Neural crest cell (in vitro differentiated cells): ENCODE measurements around the gene PSENEN. TPM values are rescaled to one million over a fixed set of nuclear protein-coding genes. Genes with fewer than 3 reads are reported as not detected.
"Not testable (repeated sequence)": the region's sequence is repeated elsewhere in the genome, so short reads cannot be mapped to it uniquely, and the experiment has no call there.

Source experiments
- DNase-seq: peaks from one replicate; pipeline ENCODE4 v3.0.0; 2021; ENCODE audit warnings: low read depth, mixed read lengths, low spot score
- H3K27ac Mint-ChIP-seq: one replicate; pipeline ENCODE4 v1.8.0; 2021; ENCODE audit warnings: mild to moderate bottlenecking, mixed read lengths; ENCODE audit not compliant: unreplicated experiment
- H3K27me3 Mint-ChIP-seq: 2 replicates; pipeline ENCODE4 v1.8.0; 2021; ENCODE audit warnings: low read depth, mild to moderate bottlenecking, mixed read lengths
- H3K36me3 Mint-ChIP-seq: 2 replicates; pipeline ENCODE4 v1.8.0; 2021; ENCODE audit warnings: low read depth, mild to moderate bottlenecking, mixed read lengths
- H3K4me1 Mint-ChIP-seq: 2 replicates; pipeline ENCODE4 v1.8.0; 2021; ENCODE audit warnings: mixed read lengths
- H3K4me3 Mint-ChIP-seq: one replicate; pipeline ENCODE4 v1.8.0; 2021; ENCODE audit warnings: mild to moderate bottlenecking, mixed read lengths
- H3K9me3 Mint-ChIP-seq: 2 replicates; pipeline ENCODE4 v1.8.0; 2021; ENCODE audit warnings: mixed read lengths
- CTCF ChIP-seq: fragments of 200-600 bp; sonication (generic); conservative IDR thresholded peaks from 2 replicates; pipeline ENCODE4 v1.5.0; 2021; ENCODE audit warnings: antibody characterized with exemption, mild to moderate bottlenecking
- total RNA-seq: library from RNA; stranded (reverse); gene quantifications from 2 replicates; pipeline ENCODE4 v1.2.1, GENCODE V29; 2021

The PSENEN gene
- total RNA-seq, 1 donor from 2014 or later: 67.3 TPM

DNA sequence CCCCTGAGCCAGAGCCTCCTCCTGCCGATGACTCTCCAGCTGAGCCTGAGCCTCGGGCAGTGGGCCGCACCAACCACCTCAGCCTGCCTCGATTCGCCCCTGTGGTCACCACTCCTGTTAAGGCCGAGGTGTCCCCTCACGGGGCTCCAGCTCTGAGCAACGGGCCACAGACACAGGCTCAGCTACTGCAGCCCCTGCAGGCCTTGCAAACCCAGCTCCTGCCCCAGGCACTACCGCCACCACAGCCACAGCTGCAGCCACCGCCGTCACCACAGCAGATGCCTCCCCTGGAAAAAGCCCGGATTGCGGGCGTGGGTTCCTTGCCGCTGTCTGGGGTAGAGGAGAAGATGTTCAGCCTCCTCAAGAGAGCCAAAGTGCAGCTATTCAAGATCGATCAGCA, 24.1 kb upstream of the PSENEN start:
- DNase-seq: no peak
- Mint-ChIP-seq H3K36me3 (peaks cover 2% of the 10 kb centered on the region), H3K27me3 (no peaks in the 10 kb centered on the region), H3K27ac (no peak overlapping the region), H3K9me3 (no peaks in the 10 kb centered on the region), H3K4me1 (peaks cover 20% of the 10 kb centered on the region), H3K4me3 (no peak overlapping the region)
- no peak for TF ChIP-seq CTCF

DNA sequence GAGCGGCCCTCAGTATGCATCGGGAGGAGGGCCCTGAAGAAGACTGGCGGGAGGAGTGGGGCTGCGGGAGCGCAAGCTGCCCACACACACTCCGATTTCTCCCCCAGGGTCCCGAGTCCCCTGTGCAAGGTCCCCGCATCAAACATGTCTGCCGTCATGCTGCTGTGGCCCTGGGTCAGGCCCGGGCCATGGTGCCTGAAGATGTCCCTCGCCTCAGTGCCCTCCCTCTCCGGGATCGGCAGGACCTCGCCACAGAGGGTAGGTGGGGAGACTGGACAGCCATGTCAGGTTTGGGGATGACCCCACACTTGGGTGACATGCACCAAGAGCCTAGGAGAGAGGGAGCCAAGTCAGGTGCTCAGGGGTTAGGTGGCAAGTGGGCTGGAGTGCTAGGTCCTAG, 23.0 kb upstream of the PSENEN start:
- Mint-ChIP-seq H3K36me3 (peaks cover 5% of the 10 kb centered on the region), H3K27me3 (no peaks in the 10 kb centered on the region), H3K9me3 (no peaks in the 10 kb centered on the region), H3K4me3 (peak overlapping the region; percentile 49), H3K4me1 (peaks cover 14% of the 10 kb centered on the region), H3K27ac (no peak overlapping the region)
- TF ChIP-seq CTCF: no peak
- no peak for DNase-seq

- H3K4me1 Mint-ChIP-seq: peaks cover 14% of the 10 kb centered on the region
- no peaks in the 10 kb centered on the region for H3K9me3 Mint-ChIP-seq
- peaks cover 5% of the 10 kb centered on the region for H3K36me3 Mint-ChIP-seq
- H3K27me3 Mint-ChIP-seq: no peaks in the 10 kb centered on the region
- no peak overlapping the region for H3K4me3 Mint-ChIP-seq
- no peak for TF ChIP-seq CTCF
- DNase-seq: no peak
- H3K27ac Mint-ChIP-seq: no peak overlapping the region
Observed at GRCh38 chr19:35722897-35723296, 22.6 kb upstream of the PSENEN start.

DNA sequence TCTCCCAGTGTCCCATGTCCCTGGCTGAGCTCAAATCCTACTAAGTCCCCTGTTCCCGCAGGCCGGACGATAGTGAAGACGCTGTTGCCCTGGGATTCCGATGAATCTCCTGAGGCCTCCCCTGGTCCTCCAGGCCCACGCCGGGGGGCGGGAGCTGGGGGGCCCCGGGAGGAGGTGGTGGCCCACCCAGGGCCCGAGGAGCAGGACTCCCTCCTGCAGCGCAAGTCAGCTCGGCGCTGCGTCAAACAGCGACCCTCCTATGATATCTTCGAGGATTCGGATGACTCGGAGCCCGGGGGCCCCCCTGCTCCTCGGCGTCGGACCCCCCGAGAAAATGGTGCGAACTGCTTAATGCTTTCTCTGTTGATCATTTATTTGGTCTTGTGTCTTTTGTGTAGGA, 21.8 kb upstream of the PSENEN start:
- Mint-ChIP-seq H3K27ac (no peak overlapping the region), H3K27me3 (no peaks in the 10 kb centered on the region), H3K9me3 (no peaks in the 10 kb centered on the region), H3K4me1 (peaks cover 13% of the 10 kb centered on the region), H3K36me3 (peaks cover 5% of the 10 kb centered on the region), H3K4me3 (peak overlapping the region; percentile 52)
- no peak for DNase-seq
- no peak for TF ChIP-seq CTCF

DNA sequence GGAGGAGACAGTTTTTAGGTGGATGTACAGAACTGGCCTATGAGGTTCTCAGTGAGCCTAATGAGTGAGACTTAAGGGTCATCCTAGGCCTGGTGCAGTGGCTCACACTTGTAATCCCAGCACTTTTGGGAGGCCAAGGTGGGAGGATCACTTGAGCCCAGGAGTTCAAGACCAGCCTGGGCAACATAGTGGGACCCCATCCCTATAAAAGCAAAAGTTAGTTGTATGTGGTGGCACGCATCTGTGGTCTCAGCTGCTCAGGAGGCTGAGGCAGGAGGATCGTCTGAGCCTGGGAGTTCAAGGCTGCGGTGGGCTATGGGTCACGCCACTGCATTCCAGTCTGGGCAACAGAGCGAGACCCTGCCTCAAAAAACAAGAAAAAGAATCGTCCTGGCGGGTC, 21.3 kb upstream of the PSENEN start:
- H3K9me3 Mint-ChIP-seq, H3K4me1 Mint-ChIP-seq, H3K27ac Mint-ChIP-seq, H3K36me3 Mint-ChIP-seq, H3K27me3 Mint-ChIP-seq, DNase-seq: not testable (repeated sequence)
- peak overlapping the region; percentile 52 for H3K4me3 Mint-ChIP-seq

DNA sequence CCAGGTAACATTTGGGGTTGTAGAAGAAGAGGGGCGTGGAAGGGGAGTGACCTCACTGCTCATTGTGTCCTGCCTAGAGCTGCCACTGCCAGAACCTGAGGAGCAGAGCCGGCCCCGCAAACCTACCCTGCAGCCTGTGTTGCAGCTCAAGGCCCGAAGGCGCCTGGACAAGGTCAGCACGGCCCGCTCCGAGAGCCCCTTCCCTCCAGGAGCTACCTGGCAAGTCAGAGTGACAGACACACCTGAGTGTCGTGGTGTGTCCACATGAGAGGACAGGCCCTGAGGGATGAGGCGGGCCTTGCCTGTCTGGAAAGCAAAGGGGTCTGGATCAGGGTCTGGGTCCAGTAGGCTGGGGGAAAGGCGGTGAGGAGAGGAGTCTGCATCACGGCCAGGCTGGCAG, 20.9 kb upstream of the PSENEN start:
- DNase-seq: no peak
- Mint-ChIP-seq H3K4me3 (peak overlapping the region; percentile 52), H3K36me3 (peaks cover 5% of the 10 kb centered on the region), H3K4me1 (peaks cover 4% of the 10 kb centered on the region), H3K27ac (no peak overlapping the region), H3K9me3 (no peaks in the 10 kb centered on the region), H3K27me3 (no peaks in the 10 kb centered on the region)
- TF ChIP-seq CTCF: no peak
